PC-3 (cell line): ENCODE measurements around the gene SELENOK. TPM values are rescaled to one million over a fixed set of nuclear protein-coding genes. Genes with fewer than 3 reads are reported as not detected.

ENCODE experiments used
- ATAC-seq: fragments of 200-7000 bp; cut with Tn5 transposase; 2 replicates; pipeline ENCODE4 v1.9.1; 2020; ENCODE audit warnings: mild to moderate bottlenecking, moderate library complexity
- Bru-seq: library from RNA; stranded (reverse); fragments of 400-500 nt; gene quantifications from one replicate; lab custom pipeline; 2021; lab: Mats Ljungman, UMichigan
- BruChase-seq, 2 experiments: library from RNA; stranded (reverse); fragments of 400-500 nt; gene quantifications; one replicate each; lab custom pipeline; 2021; lab: Mats Ljungman, UMichigan
- BruUV-seq: library from RNA; stranded (reverse); fragments of 400-500 nt; replicated peaks from 2 replicates; lab custom pipeline; 2021; lab: Mats Ljungman, UMichigan
- CTCF ChIA-PET: fragments of 300-600 bp; sonication (Branson Sonifier 250); formaldehyde crosslinking; loops from one replicate; lab custom pipeline; 2022; ENCODE audit warnings: antibody characterized with exemption; lab: Charles Lee
- POLR2A ChIA-PET: fragments of 300-600 bp; sonication (Branson Sonifier 250); formaldehyde crosslinking; loops from one replicate; lab custom pipeline; 2022; ENCODE audit warnings: antibody characterized with exemption; ENCODE audit not compliant: unreplicated experiment; lab: Charles Lee
- DNase-seq: peaks from one replicate; pipeline ENCODE4 v3.0.0-alpha.2; 2015
- H2AFZ ChIP-seq: fragments of 300-600 bp; sonication (generic); 2 replicates; pipeline ENCODE4 v1.6.0; 2016; ENCODE audit warnings: antibody characterized with exemption, low read length
- H3F3A ChIP-seq: fragments of 300-600 bp; sonication (generic); one replicate; pipeline ENCODE4 v1.6.0; 2017; ENCODE audit warnings: antibody characterized with exemption, low read length, control low read depth, mild to moderate bottlenecking; ENCODE audit not compliant: unreplicated experiment
- H3K27ac ChIP-seq: fragments of 300-600 bp; sonication (generic); 2 replicates; pipeline ENCODE4 v1.5.1; 2016; ENCODE audit warnings: mild to moderate bottlenecking, low read length
- H3K27me3 ChIP-seq: fragments of 300-600 bp; sonication (generic); 2 replicates; pipeline ENCODE4 v1.6.1; 2016; ENCODE audit warnings: low read length, mixed read lengths
- H3K36me3 ChIP-seq: fragments of 300-600 bp; sonication (generic); 2 replicates; pipeline ENCODE4 v1.6.1; 2016; ENCODE audit warnings: low read depth, mixed run types, low read length, mixed read lengths
- H3K4me1 ChIP-seq: fragments of 300-600 bp; sonication (generic); 2 replicates; pipeline ENCODE4 v1.5.1; 2016; ENCODE audit warnings: low read length; ENCODE audit not compliant: insufficient read depth
- H3K4me2 ChIP-seq: fragments of 300-600 bp; sonication (generic); 2 replicates; pipeline ENCODE4 v1.6.0; 2016; ENCODE audit warnings: low read length
- H3K4me3 ChIP-seq: fragments of 300-600 bp; sonication (generic); 2 replicates; pipeline ENCODE4 v1.5.1; 2016; ENCODE audit warnings: mild to moderate bottlenecking, low read length, mixed read lengths
- H3K79me2 ChIP-seq: fragments of 300-600 bp; sonication (generic); 2 replicates; pipeline ENCODE4 v1.6.1; 2017; ENCODE audit warnings: low read length, mixed read lengths
- H3K9ac ChIP-seq: fragments of 300-600 bp; sonication (generic); 2 replicates; pipeline ENCODE4 v1.6.0; 2016; ENCODE audit warnings: mild to moderate bottlenecking, low read length
- H3K9me2 ChIP-seq: fragments of 300-600 bp; sonication (generic); replicated peaks from 2 replicates; pipeline ENCODE4 v1.6.1; 2016; ENCODE audit warnings: mixed run types, low read length, mixed read lengths
- H3K9me3 ChIP-seq: fragments of 300-600 bp; sonication (generic); 2 replicates; pipeline ENCODE4 v1.6.1; 2016; ENCODE audit warnings: low read length, mixed read lengths
- H4K20me1 ChIP-seq: fragments of 300-600 bp; sonication (generic); 2 replicates; pipeline ENCODE4 v1.6.1; 2016; ENCODE audit warnings: low read length, mixed read lengths
- CTCF ChIP-seq: fragments of 300-600 bp; sonication (generic); conservative IDR thresholded peaks from 2 replicates; pipeline ENCODE4 v1.5.1; 2017; ENCODE audit warnings: antibody characterized with exemption, low read depth, mild to moderate bottlenecking, low read length
- EZH2 ChIP-seq: fragments of 300-600 bp; sonication (generic); IDR thresholded peaks from one replicate; pipeline ENCODE4 v1.6.1; 2017; ENCODE audit warnings: antibody characterized with exemption, mild to moderate bottlenecking, low read length; ENCODE audit not compliant: unreplicated experiment
- EZH2phosphoT487 ChIP-seq: fragments of 300-600 bp; sonication (generic); IDR thresholded peaks from 2 replicates; pipeline ENCODE4 v1.6.1; 2018; ENCODE audit warnings: mild to moderate bottlenecking, antibody characterized with exemption, low read length, borderline replicate concordance
- intact Hi-C: fragments of 100-400 bp; cut with micrococcal nuclease; formaldehyde crosslinking; loops from 2 replicates; pipeline ENCODE4 v1.9.0; 2023
- long read RNA-seq: library from polyadenylated mRNA; unstranded; transcript quantifications from one replicate; pipeline ENCODE4 v2.0.0, GENCODE V29; 2021; ENCODE audit not compliant: unreplicated experiment
- total RNA-seq: library from RNA; depleted of rRNA; stranded (reverse); fragments of >200 nt; gene quantifications from 2 replicates; pipeline ENCODE4 v1.2.3, GENCODE V29; 2014; rRNA removed

The SELENOK gene
- total RNA-seq = 55.3 and 72.9 TPM in 2 replicates
- Bru-seq, nascent RNA = percentile 95 among the genes with signal in this experiment
- BruChase-seq, experiment 1, labeled RNA remaining after a 6-hour chase = percentile 95 among the genes with signal in this experiment
- BruChase-seq, experiment 2, labeled RNA remaining after a 2-hour chase = percentile 86 among the genes with signal in this experiment
- long read RNA-seq, transcript SELENOK-204 (5 exons, 1,633 nt) = major isoform, 114 of 147 reads
- long read RNA-seq, partial matches to known transcripts = 28 of 147 reads
- long read RNA-seq, other reads (novel, unspliced or antisense) = 4 of 147 reads

GRCh38 chr3:53891497-53892285 lies at the start of gene SELENOK:
TSS of gene SELENOK (minus strand) at chr3:53891859.
- TF ChIP-seq CTCF = no peak
- TF ChIP-seq EZH2phosphoT487 = no peak
- TF ChIP-seq EZH2 = no peak
- H3K9ac ChIP-seq = peak within 1 kb of the TSS; percentile 81
- ATAC-seq (peak; percentile 95), DNase-seq (peak; percentile 99)
- intact Hi-C loops = loop anchor here (5.0 kb wide), 1 partner anchor 544 kb away; the partner anchor contains the start of gene DCP1A
- ChIA-PET POLR2A (interaction anchor here (0.7 kb wide), 1 partner anchor 170 kb away, joined by 3 read pairs; no protein-coding TSS in a partner anchor), CTCF (no interaction called here)
- no peaks in the 10 kb centered on the region for H3F3A ChIP-seq
- peaks cover 45% of the 10 kb centered on the region for H3K79me2 ChIP-seq
- H2AFZ ChIP-seq = peak within 1 kb of the TSS; percentile 84
- BruUV-seq = no TSS peak
- H3K27me3 ChIP-seq = peaks cover 10% of the 10 kb centered on the region; the same call in 1 of the 2 replicates
- peaks cover 11% of the 10 kb centered on the region; the same call in 1 of the 2 replicates for H4K20me1 ChIP-seq
- H3K4me2 ChIP-seq = peak within 1 kb of the TSS; percentile 91
- H3K36me3 ChIP-seq = no peaks in the 10 kb centered on the region; the same call in 1 of the 2 replicates
- H3K9me2 ChIP-seq = no peaks in the 10 kb centered on the region
- H3K9me3 ChIP-seq = no peaks in the 10 kb centered on the region
- H3K4me3 ChIP-seq = peak within 1 kb of the TSS; percentile 84
- peaks cover 17% of the 10 kb centered on the region for H3K4me1 ChIP-seq
- H3K27ac ChIP-seq = peak within 1 kb of the TSS; percentile 59

- peak; percentile 58; the same call in 1 of the 2 replicates for ATAC-seq
- no peak overlapping the region for H3K4me3 ChIP-seq
- intact Hi-C loops = no loop called here
- no peak overlapping the region for H3K27ac ChIP-seq
- H3F3A ChIP-seq = no peaks in the 10 kb centered on the region
- POLR2A ChIA-PET = interaction anchor here (0.7 kb wide), 1 partner anchor 88 kb away, joined by 4 read pairs; no protein-coding TSS in a partner anchor
- no peaks in the 10 kb centered on the region for H4K20me1 ChIP-seq
- H3K27me3 ChIP-seq = no peaks in the 10 kb centered on the region
- H3K9me2 ChIP-seq = no peaks in the 10 kb centered on the region
- H3K4me1 ChIP-seq = peaks cover 9% of the 10 kb centered on the region; the same call in 1 of the 2 replicates
- H3K9ac ChIP-seq = no peak overlapping the region
- H3K79me2 ChIP-seq = no peaks in the 10 kb centered on the region
- no peaks in the 10 kb centered on the region for H3K36me3 ChIP-seq
- BruUV-seq = no TSS peak
- no peak overlapping the region for H2AFZ ChIP-seq
- DNase-seq = peak; percentile 54
- TF ChIP-seq EZH2 = no peak
- TF ChIP-seq EZH2phosphoT487 = no peak
- TF ChIP-seq CTCF = no peak
- H3K4me2 ChIP-seq = no peak overlapping the region
- CTCF ChIA-PET = no interaction called here
- H3K9me3 ChIP-seq = no peaks in the 10 kb centered on the region
These were observed 49.5 kb upstream of the SELENOK start for GRCh38 chr3:53941184-53941583.
